Endothelial cell of umbilical vein (primary cell): ENCODE results near the gene SRL. TPM values are rescaled to one million over a fixed set of nuclear protein-coding genes. Genes with fewer than 3 reads are reported as not detected.

Experiments used
- BruUV-seq: library from RNA; stranded (reverse); fragments of 400-500 nt; replicated peaks from 2 replicates; lab custom pipeline; 2021; lab: Mats Ljungman, UMichigan
- CTCF ChIA-PET: fragments of 300-600, 350-600 bp; sonication (Branson Sonifier 250); formaldehyde crosslinking; loops from one replicate; lab custom pipeline; 2021; ENCODE audit warnings: antibody characterized with exemption, inconsistent platforms; lab: Charles Lee
- POLR2A ChIA-PET: fragments of 300-600, 350-600 bp; sonication (Branson Sonifier 250); formaldehyde crosslinking; loops from one replicate; lab custom pipeline; 2021; ENCODE audit warnings: antibody characterized with exemption, inconsistent platforms; lab: Charles Lee
- DNase-seq: peaks from one replicate; pipeline ENCODE4 v3.0.0-alpha.2; 2011; ENCODE audit warnings: low read depth, low spot score
- FAIRE-seq: peaks from 2 replicates; lab custom pipeline; 2011; peaks lifted over from hg19 to GRCh38; lab: Jason Lieb, UNC
- H2AFZ ChIP-seq: 2 replicates; pipeline ENCODE4 v1.6.0; 2012; ENCODE audit warnings: low read depth, low read length, control low read depth, inconsistent platforms
- H3K27ac ChIP-seq: 2 replicates; pipeline ENCODE4 v1.5.1; 2011; ENCODE audit warnings: low read depth, mild to moderate bottlenecking, control low read depth, low read length, moderate library complexity; ENCODE audit not compliant: insufficient read depth
- H3K27me3 ChIP-seq, 2 experiments: 2 replicates each; pipeline versions ENCODE4 v1.6.0 to v1.6.1; 2011; ENCODE audit warnings: low read length in 2 of 2, mixed read lengths in 1 of 2; ENCODE audit not compliant: control insufficient read depth in 2 of 2, insufficient read depth in 2 of 2
- H3K36me3 ChIP-seq, 2 experiments: 2 replicates in 1 of 2; 3 replicates in 1 of 2; pipeline ENCODE4 v1.5.1; 2011; ENCODE audit warnings: low read length in 2 of 2, mild to moderate bottlenecking in 1 of 2, moderate library complexity in 1 of 2; ENCODE audit not compliant: control insufficient read depth in 2 of 2, insufficient read depth in 2 of 2; ENCODE audit errors: extremely low read depth in 1 of 2
- H3K4me1 ChIP-seq: 3 replicates; pipeline ENCODE4 v1.5.1; 2011; ENCODE audit warnings: mild to moderate bottlenecking, low read length; ENCODE audit not compliant: control insufficient read depth, insufficient read depth; ENCODE audit errors: extremely low read depth
- H3K4me2 ChIP-seq: 2 replicates; pipeline ENCODE4 v1.6.1; 2011; ENCODE audit warnings: low read length, control low read depth, mixed read lengths; ENCODE audit not compliant: insufficient read depth
- H3K4me3 ChIP-seq, 3 experiments: fragments of 200-600 bp in 1 of 3; sonication (generic), shearing (Covaris generic) in 1 of 3; replicated peaks in 1 of 3; 2 replicates each; pipeline ENCODE4 v1.5.1; 2011 to 2016; ENCODE audit warnings: control low read depth in 3 of 3, low read length in 3 of 3, mild to moderate bottlenecking in 2 of 3, inconsistent platforms in 1 of 3, low read depth in 1 of 3, moderate library complexity in 1 of 3; ENCODE audit not compliant: insufficient read depth in 1 of 3
- H3K79me2 ChIP-seq: 2 replicates; pipeline ENCODE4 v1.6.0; 2012; ENCODE audit warnings: low read length, inconsistent platforms; ENCODE audit not compliant: control insufficient read depth, insufficient read depth
- H3K9ac ChIP-seq: replicated peaks from 2 replicates; pipeline ENCODE3; 2011; ENCODE audit warnings: low read length, control low read depth; ENCODE audit not compliant: insufficient read depth; ENCODE audit errors: extremely low read depth
- H3K9me1 ChIP-seq: replicated peaks from 3 replicates; pipeline ENCODE4 v1.6.0; 2011; ENCODE audit warnings: mild to moderate bottlenecking, low read length; ENCODE audit not compliant: control insufficient read depth, insufficient read depth; ENCODE audit errors: extremely low read depth
- H3K9me3 ChIP-seq: replicated peaks from 2 replicates; pipeline ENCODE4 v1.5.1; 2012; ENCODE audit warnings: low read length, inconsistent platforms; ENCODE audit not compliant: control insufficient read depth, insufficient read depth
- H4K20me1 ChIP-seq: replicated peaks from 2 replicates; pipeline ENCODE3; 2011; ENCODE audit warnings: mild to moderate bottlenecking, low read length; ENCODE audit not compliant: control insufficient read depth, insufficient read depth; ENCODE audit errors: extremely low read depth
- EZH2 ChIP-seq: IDR thresholded peaks from 2 replicates; pipeline ENCODE4 v1.6.1; 2012; ENCODE audit warnings: borderline replicate concordance, low read depth, mild to moderate bottlenecking, moderate library complexity, low read length, inconsistent platforms; ENCODE audit not compliant: severe bottlenecking
- FOS ChIP-seq: IDR thresholded peaks from 2 replicates; pipeline ENCODE4 v1.6.1; 2011; ENCODE audit warnings: mild to moderate bottlenecking, low read length, moderate library complexity, borderline replicate concordance; ENCODE audit not compliant: insufficient read depth
- GATA2 ChIP-seq: IDR thresholded peaks from 2 replicates; pipeline ENCODE4 v1.7.0; 2011; ENCODE audit warnings: low read depth, mild to moderate bottlenecking, moderate library complexity, mixed read lengths, low read length; ENCODE audit not compliant: insufficient read length, insufficient read depth
- JUN ChIP-seq: IDR thresholded peaks from 2 replicates; pipeline ENCODE4 v1.6.1; 2011; ENCODE audit warnings: borderline replicate concordance, low read depth; ENCODE audit not compliant: insufficient read length, insufficient read depth
- MYC ChIP-seq: IDR thresholded peaks from one replicate; pipeline ENCODE4 v1.6.1; 2011; ENCODE audit warnings: mild to moderate bottlenecking, low read depth, low read length
- POLR2A ChIP-seq: IDR thresholded peaks from 2 replicates; pipeline ENCODE4 v1.6.1; 2012; ENCODE audit warnings: low read depth, mild to moderate bottlenecking, control low read depth, low read length
- POLR2AphosphoS5 ChIP-seq: IDR thresholded peaks from 2 replicates; pipeline ENCODE4 v1.6.1; 2012; ENCODE audit warnings: low read depth, mild to moderate bottlenecking, control low read depth, low read length, moderate library complexity; ENCODE audit not compliant: insufficient read depth
- dilution Hi-C: fragments of 300-500 bp; cut with MboI; formaldehyde crosslinking; loops from one replicate; pipeline ENCODE4 v1.15.0; 2019; ENCODE audit warnings: low sequenced_read_pairs; ENCODE audit not compliant: extremely low pct_ligation_motif_present
- intact Hi-C: fragments of 100-400 bp; cut with micrococcal nuclease; formaldehyde crosslinking; loops from one replicate; pipeline ENCODE4 v1.10.0; 2022
- polyA plus RNA-seq, 4 experiments: library from polyadenylated mRNA; depleted of rRNA in 3 of 4; stranded (reverse) in 3 of 4; unstranded in 1 of 4; fragments of >200 nt; gene quantifications; 2 replicates each; pipeline versions ENCODE4 v1.2.1 to v1.2.3, GENCODE V29; 2011 to 2012; ENCODE audit warnings: missing spikeins in 1 of 4
- total RNA-seq: library from RNA; stranded (reverse); gene quantifications from 2 replicates; pipeline ENCODE4 v1.2.3, GENCODE V29; 2021
- TF ChIP-seq, protein P1 (sequence below), 2 donors: IDR thresholded peaks; 1 replicate in 1 of 2; 2 replicates in 1 of 2; pipeline ENCODE4 v1.5.1; 2011; ENCODE audit warnings: low read length in 2 of 2, mild to moderate bottlenecking in 2 of 2, moderate library complexity in 2 of 2, control low read depth in 1 of 2, inconsistent platforms in 1 of 2, low read depth in 1 of 2; ENCODE audit not compliant: insufficient read depth in 1 of 2; ENCODE audit errors: extremely low read depth in 1 of 2
- TF ChIP-seq, protein P2 (sequence below): IDR thresholded peaks from 2 replicates; pipeline ENCODE4 v1.6.1; 2011; ENCODE audit not compliant: insufficient read depth, insufficient read length

The SRL gene
- total and polyA plus RNA-seq, 2 donors (not counting 3 experiments of a cell fraction or from before 2014, with no cell fraction given), result 0.21 to 0.29 TPM

DNA sequence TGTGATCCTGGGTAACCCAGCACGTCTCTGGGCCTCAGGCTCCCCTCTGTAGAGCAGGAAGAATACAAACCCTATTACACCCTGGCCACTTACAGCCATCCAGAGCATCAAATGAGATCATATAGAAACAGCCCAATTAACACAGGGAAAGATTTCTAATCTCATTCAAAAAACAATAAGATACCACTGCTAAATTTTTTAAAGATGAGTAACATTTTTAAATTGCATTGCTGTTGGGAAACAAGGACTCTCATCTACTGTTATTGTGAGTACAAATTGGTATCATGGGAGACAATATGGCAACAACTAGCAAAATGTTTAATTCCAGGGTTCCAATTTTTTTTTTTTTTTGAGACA lies 41.1 kb downstream of the SRL start:
- intact Hi-C loops, result loop anchor here (1.0 kb wide), 3 partner anchors 54 to 202 kb away; no protein-coding TSS in a partner anchor
- Histone ChIP-seq H3K4me3 (no peak overlapping the region), H3K4me2 (no peak overlapping the region), H2AFZ (no peak overlapping the region), H3K9ac (no peak overlapping the region), H3K27me3 (no peaks in the 10 kb centered on the region), H3K9me1 (no peaks in the 10 kb centered on the region), H3K36me3 (no peaks in the 10 kb centered on the region), H3K79me2 (no peaks in the 10 kb centered on the region), H3K9me3 (no peaks in the 10 kb centered on the region), H3K4me1 (no peaks in the 10 kb centered on the region), H4K20me1 (no peaks in the 10 kb centered on the region), H3K27ac (no peak overlapping the region)
- POLR2A ChIA-PET, result interaction anchor here (0.6 kb wide), 1 partner anchor 39 kb away, joined by 3 read pairs; no protein-coding TSS in a partner anchor
- dilution Hi-C loops, result no loop called here
- DNase-seq, result no peak
- CTCF ChIA-PET, result interaction anchor here (0.5 to 5.4 kb wide), 38 partner anchors 9 to 348 kb away, joined by 3 to 77 read pairs (median 4); partner anchors contain the start of genes GLIS2, PAM16 and TFAP4
- TF ChIP-seq FOS (no peak), POLR2AphosphoS5 (no peak), GATA2 (no peak), POLR2A (no peak), MYC (no peak), EZH2 (no peak), JUN (no peak)
- TF ChIP-seq, protein P1, sequence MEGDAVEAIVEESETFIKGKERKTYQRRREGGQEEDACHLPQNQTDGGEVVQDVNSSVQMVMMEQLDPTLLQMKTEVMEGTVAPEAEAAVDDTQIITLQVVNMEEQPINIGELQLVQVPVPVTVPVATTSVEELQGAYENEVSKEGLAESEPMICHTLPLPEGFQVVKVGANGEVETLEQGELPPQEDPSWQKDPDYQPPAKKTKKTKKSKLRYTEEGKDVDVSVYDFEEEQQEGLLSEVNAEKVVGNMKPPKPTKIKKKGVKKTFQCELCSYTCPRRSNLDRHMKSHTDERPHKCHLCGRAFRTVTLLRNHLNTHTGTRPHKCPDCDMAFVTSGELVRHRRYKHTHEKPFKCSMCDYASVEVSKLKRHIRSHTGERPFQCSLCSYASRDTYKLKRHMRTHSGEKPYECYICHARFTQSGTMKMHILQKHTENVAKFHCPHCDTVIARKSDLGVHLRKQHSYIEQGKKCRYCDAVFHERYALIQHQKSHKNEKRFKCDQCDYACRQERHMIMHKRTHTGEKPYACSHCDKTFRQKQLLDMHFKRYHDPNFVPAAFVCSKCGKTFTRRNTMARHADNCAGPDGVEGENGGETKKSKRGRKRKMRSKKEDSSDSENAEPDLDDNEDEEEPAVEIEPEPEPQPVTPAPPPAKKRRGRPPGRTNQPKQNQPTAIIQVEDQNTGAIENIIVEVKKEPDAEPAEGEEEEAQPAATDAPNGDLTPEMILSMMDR (IDR thresholded peaks at IDR 0.05; ENCODE audit: extremely low read depth in 1 of 2, insufficient read depth in 1 of 2, low read depth in 1 of 2, low read length in 2 of 2), result no peak
- TF ChIP-seq, protein P2, sequence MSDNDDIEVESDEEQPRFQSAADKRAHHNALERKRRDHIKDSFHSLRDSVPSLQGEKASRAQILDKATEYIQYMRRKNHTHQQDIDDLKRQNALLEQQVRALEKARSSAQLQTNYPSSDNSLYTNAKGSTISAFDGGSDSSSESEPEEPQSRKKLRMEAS, result no peak
- peak; percentile 15 for FAIRE-seq
- BruUV-seq, result no TSS peak
